Esophagus muscularis mucosa (tissue), 4 donors: ENCODE measurements around the gene MUC5B. TPM values are rescaled to one million over a fixed set of nuclear protein-coding genes. Genes with fewer than 3 reads are reported as not detected.
"Not testable (repeated sequence)": the region's sequence is repeated elsewhere in the genome, so short reads cannot be mapped to it uniquely, and the experiment has no call there.

Source experiments
- DNase-seq: peaks from one replicate; pipeline ENCODE4 v3.0.0-alpha.2; 2017; ENCODE audit errors: extremely low spot score
- H3K27ac ChIP-seq, 4 donors: fragments of 200-600 bp; sonication (generic); replicated peaks in 1 of 4; 1 replicate in 3 of 4; 2 replicates in 1 of 4; pipeline ENCODE4 v1.5.1; 2016 to 2019; ENCODE audit warnings: mild to moderate bottlenecking in 1 of 4
- H3K27me3 ChIP-seq, 4 donors: fragments of 200-600 bp; sonication (generic); one replicate each; pipeline versions ENCODE4 v1.5.1 to v1.6.0; 2016 to 2019
- H3K36me3 ChIP-seq, 4 donors: fragments of 200-600 bp; sonication (generic); one replicate each; pipeline ENCODE4 v1.5.1; 2016 to 2019
- H3K4me1 ChIP-seq, 4 donors: fragments of 200-600 bp; sonication (generic); one replicate each; pipeline ENCODE4 v1.5.1; 2016 to 2019
- H3K4me3 ChIP-seq, 4 donors: fragments of 200-600 bp; sonication (generic); 1 replicate in 2 of 4; 2 replicates in 2 of 4; pipeline ENCODE4 v1.5.1; 2016 to 2019; ENCODE audit warnings: mild to moderate bottlenecking in 4 of 4, moderate library complexity in 1 of 4
- H3K9me3 ChIP-seq, 4 donors: fragments of 200-600 bp; sonication (generic); 1 replicate in 3 of 4; 2 replicates in 1 of 4; pipeline ENCODE4 v1.5.1; 2016 to 2019
- EP300 ChIP-seq: sonication (generic); formaldehyde crosslinking; IDR thresholded peaks from one replicate; pipeline ENCODE4 v1.6.1; 2017; ENCODE audit warnings: antibody characterized with exemption
- POLR2A ChIP-seq: fragments of 450-650 bp; IDR thresholded peaks from one replicate; pipeline ENCODE4 v1.6.1; 2017; ENCODE audit warnings: antibody characterized with exemption, moderate library complexity, mild to moderate bottlenecking, low read depth
- POLR2AphosphoS5 ChIP-seq, 2 donors: sonication (generic); formaldehyde crosslinking; IDR thresholded peaks; one replicate each; pipeline ENCODE4 v1.6.1; 2017; ENCODE audit warnings: antibody characterized with exemption in 2 of 2
- WGBS: methylation state at CpG from one replicate; pipeline ENCODE4 v1.1.5; 2018; 5-methylcytosine and 5-hydroxymethylcytosine counted together
- intact Hi-C: fragments of 100-400 bp; cut with DNase I; formaldehyde crosslinking; loops from one replicate; pipeline ENCODE4 v1.15.1; 2023
- total RNA-seq, 4 donors: library from RNA; depleted of rRNA; stranded (reverse); fragments of >200 nt; gene quantifications; one replicate each; pipeline versions ENCODE4 v1.1.0 to v1.2.1, GENCODE V29; 2016
- TF ChIP-seq, protein P1 (sequence below), 3 experiments: fragments of 200-600 bp in 2 of 3; fragments of 450-650 bp in 1 of 3; sonication (generic) in 2 of 3; IDR thresholded peaks; one replicate each; pipeline ENCODE4 v1.5.1; 2017 to 2019; ENCODE audit warnings: antibody characterized with exemption in 3 of 3, mild to moderate bottlenecking in 2 of 3, moderate library complexity in 1 of 3

MUC5B gene
- total RNA-seq, 4 donors from 2014 or later = under 0.01 to 0.45 (median 0.06) TPM; not detected in 1

DNA sequence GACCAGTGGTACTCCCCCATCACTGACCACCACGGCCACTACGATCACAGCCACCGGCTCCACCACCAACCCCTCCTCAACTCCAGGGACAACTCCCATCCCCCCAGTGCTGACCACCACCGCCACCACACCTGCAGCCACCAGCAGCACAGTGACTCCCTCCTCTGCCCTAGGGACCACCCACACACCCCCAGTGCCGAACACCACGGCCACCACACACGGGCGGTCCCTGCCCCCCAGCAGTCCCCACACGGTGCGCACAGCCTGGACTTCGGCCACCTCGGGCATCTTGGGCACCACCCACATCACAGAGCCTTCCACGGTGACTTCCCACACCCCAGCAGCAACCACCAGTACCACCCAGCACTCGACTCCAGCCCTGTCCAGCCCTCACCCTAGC is 24.2 kb downstream of the MUC5B start:
- H3K4me1 ChIP-seq, H3K36me3 ChIP-seq, H3K27ac ChIP-seq, DNase-seq, intact Hi-C loops, H3K9me3 ChIP-seq, H3K4me3 ChIP-seq, H3K27me3 ChIP-seq: not testable (repeated sequence)
- 90% methylated on average over 14 of the region's 14 CpGs for WGBS

DNA sequence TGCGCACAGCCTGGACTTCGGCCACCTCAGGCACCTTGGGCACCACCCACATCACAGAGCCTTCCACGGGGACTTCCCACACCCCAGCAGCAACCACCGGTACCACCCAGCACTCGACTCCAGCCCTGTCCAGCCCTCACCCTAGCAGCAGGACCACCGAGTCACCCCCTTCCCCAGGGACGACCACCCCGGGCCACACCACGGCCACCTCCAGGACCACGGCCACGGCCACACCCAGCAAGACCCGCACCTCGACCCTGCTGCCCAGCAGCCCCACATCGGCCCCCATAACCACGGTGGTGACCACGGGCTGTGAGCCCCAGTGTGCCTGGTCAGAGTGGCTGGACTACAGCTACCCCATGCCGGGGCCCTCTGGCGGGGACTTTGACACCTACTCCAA is 26.1 kb downstream of the MUC5B start:
- no CpG with 5 or more reads among the region's 18 CpGs for WGBS
- DNase-seq, H3K4me3 ChIP-seq, H3K36me3 ChIP-seq, intact Hi-C loops, H3K27me3 ChIP-seq, H3K4me1 ChIP-seq, H3K9me3 ChIP-seq, H3K27ac ChIP-seq: not testable (repeated sequence)

DNA sequence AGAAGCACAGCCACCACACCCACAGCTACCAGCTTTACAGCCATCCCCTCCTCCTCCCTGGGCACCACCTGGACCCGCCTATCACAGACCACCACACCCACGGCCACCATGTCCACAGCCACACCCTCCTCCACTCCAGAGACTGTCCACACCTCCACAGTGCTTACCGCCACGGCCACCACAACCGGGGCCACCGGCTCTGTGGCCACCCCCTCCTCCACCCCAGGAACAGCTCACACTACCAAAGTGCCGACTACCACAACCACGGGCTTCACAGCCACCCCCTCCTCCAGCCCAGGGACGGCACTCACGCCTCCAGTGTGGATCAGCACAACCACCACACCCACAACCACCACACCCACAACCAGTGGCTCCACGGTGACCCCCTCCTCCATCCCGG is 27.5 kb downstream of the MUC5B start:
- H3K27ac ChIP-seq, H3K4me3 ChIP-seq, H3K36me3 ChIP-seq, H3K4me1 ChIP-seq, DNase-seq, H3K9me3 ChIP-seq, H3K27me3 ChIP-seq, intact Hi-C loops: not testable (repeated sequence)
- 94% methylated on average over 6 of the region's 12 CpGs for WGBS

DNA sequence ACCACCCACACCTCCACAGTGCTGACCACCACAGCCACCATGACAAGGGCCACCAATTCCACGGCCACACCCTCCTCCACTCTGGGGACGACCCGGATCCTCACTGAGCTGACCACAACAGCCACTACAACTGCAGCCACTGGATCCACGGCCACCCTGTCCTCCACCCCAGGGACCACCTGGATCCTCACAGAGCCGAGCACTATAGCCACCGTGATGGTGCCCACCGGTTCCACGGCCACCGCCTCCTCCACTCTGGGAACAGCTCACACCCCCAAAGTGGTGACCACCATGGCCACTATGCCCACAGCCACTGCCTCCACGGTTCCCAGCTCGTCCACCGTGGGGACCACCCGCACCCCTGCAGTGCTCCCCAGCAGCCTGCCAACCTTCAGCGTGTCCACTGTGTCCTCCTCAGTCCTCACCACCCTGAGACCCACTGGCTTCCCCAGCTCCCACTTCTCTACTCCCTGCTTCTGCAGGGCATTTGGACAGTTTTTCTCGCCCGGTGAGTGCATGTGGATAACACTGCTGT is 28.4 kb downstream of the MUC5B start:
- Histone ChIP-seq H3K4me1 (no peaks in the 10 kb centered on the region), H3K4me3 (no peak overlapping the region), H3K9me3 (no peaks in the 10 kb centered on the region), H3K36me3 (no peaks in the 10 kb centered on the region), H3K27me3 (no peaks in the 10 kb centered on the region), H3K27ac (no peak overlapping the region)
- TF ChIP-seq POLR2A (no peak), POLR2AphosphoS5 (IDR thresholded peaks at IDR 0.05) (no peak), EP300 (no peak)
- TF ChIP-seq, protein P1, sequence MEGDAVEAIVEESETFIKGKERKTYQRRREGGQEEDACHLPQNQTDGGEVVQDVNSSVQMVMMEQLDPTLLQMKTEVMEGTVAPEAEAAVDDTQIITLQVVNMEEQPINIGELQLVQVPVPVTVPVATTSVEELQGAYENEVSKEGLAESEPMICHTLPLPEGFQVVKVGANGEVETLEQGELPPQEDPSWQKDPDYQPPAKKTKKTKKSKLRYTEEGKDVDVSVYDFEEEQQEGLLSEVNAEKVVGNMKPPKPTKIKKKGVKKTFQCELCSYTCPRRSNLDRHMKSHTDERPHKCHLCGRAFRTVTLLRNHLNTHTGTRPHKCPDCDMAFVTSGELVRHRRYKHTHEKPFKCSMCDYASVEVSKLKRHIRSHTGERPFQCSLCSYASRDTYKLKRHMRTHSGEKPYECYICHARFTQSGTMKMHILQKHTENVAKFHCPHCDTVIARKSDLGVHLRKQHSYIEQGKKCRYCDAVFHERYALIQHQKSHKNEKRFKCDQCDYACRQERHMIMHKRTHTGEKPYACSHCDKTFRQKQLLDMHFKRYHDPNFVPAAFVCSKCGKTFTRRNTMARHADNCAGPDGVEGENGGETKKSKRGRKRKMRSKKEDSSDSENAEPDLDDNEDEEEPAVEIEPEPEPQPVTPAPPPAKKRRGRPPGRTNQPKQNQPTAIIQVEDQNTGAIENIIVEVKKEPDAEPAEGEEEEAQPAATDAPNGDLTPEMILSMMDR (IDR thresholded peaks at IDR 0.05) = no peak
- DNase-seq = no peak
- 95% methylated on average over 12 of the region's 16 CpGs for WGBS
- intact Hi-C loops = no loop called here

DNA sequence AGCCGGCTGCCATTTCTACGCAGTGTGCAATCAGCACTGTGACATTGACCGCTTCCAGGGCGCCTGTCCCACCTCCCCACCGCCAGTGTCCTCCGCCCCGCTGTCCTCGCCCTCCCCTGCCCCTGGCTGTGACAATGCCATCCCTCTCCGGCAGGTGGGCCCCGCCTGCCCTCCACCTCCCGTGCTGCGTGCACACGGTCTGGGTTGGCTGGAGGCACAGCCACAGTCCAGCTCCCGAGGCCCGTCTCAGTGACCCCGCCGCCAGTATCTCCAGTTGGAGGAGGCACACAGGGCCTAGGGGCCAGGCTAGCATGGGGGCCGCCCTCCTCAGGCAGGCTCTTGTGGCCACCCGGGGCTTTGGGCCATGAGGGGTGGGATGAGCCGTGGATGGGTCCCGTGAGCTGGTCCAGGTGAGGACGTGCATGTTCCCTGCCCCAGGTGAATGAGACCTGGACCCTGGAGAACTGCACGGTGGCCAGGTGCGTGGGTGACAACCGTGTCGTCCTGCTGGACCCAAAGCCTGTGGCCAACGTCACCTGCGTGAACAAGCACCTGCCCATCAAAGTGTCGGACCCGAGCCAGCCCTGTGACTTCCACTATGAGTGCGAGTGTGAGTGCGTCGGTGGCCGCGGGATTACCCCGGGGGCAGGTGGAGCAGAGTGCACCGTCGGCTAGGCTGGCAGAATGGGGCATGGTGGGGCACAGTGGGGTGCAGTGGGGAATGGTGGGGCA is 29.7 kb downstream of the MUC5B start:
- WGBS = 93% methylated on average over 34 of the region's 38 CpGs
- no peaks in the 10 kb centered on the region for H3K4me1 ChIP-seq
- H3K4me3 ChIP-seq = no peak overlapping the region
- TF ChIP-seq POLR2AphosphoS5 (IDR thresholded peaks at IDR 0.05) (no peak), POLR2A (no peak), EP300 (no peak)
- TF ChIP-seq, protein P1 (IDR thresholded peaks at IDR 0.05) = no peak
- no peak for DNase-seq
- no peak overlapping the region for H3K27ac ChIP-seq
- H3K27me3 ChIP-seq = no peaks in the 10 kb centered on the region
- H3K36me3 ChIP-seq = no peaks in the 10 kb centered on the region
- intact Hi-C loops = no loop called here
- H3K9me3 ChIP-seq = no peaks in the 10 kb centered on the region

DNA sequence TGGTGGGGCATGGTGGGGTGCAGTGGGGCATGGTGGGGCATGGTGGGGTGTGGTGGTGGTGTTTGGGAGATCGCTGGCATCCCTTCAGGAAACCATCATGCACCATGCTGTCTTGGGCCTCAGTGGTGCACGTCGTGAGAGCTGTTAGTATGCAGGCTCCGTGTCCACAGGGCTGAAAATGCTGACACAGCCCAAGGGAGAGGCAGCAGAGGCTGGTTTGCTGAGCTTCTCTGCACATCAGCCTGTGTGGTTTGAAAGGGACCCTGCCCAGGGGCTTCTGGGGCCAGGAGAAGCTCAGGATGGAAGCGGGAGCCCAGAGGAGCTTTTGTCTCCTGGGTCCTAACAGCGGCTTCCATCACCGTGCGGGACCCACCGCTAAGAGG is 30.2 kb downstream of the MUC5B start:
- no peak for TF ChIP-seq POLR2A
- Histone ChIP-seq H3K4me3 (no peak overlapping the region), H3K27ac (no peak overlapping the region), H3K27me3 (no peaks in the 10 kb centered on the region), H3K4me1 (no peaks in the 10 kb centered on the region), H3K36me3 (no peaks in the 10 kb centered on the region), H3K9me3 (no peaks in the 10 kb centered on the region)
- 81% methylated on average over 5 of the region's 9 CpGs for WGBS
- DNase-seq = no peak
- intact Hi-C loops = no loop called here

DNA sequence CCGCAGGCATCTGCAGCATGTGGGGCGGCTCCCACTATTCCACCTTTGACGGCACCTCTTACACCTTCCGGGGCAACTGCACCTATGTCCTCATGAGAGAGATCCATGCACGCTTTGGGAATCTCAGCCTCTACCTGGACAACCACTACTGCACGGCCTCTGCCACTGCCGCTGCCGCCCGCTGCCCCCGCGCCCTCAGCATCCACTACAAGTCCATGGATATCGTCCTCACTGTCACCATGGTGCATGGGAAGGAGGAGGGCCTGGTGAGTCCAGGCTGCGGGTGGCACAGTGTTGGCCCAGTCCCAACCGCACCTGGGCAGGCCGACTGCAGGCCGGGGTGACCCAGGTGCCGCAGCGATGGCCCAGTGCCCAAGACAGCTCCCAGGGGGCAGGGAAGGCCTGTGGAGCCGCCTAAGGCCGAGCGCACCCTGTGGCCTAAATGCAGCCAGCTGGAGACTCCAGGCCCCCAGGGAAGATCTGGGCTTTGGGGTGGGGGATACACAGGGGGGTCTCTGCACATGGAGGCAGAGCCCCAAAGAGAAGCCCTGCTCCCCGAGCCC is 31.3 kb downstream of the MUC5B start:
- Histone ChIP-seq H3K27me3 (no peaks in the 10 kb centered on the region), H3K4me3 (no peak overlapping the region), H3K27ac (no peak overlapping the region), H3K4me1 (no peaks in the 10 kb centered on the region), H3K9me3 (no peaks in the 10 kb centered on the region), H3K36me3 (no peaks in the 10 kb centered on the region)
- no peak for DNase-seq
- intact Hi-C loops = no loop called here
- 96% methylated on average over 18 of the region's 22 CpGs for WGBS
- no peak for TF ChIP-seq EP300
- no peak for TF ChIP-seq POLR2A
- TF ChIP-seq, protein P1 (IDR thresholded peaks at IDR 0.05) = no peak
- TF ChIP-seq POLR2AphosphoS5 (IDR thresholded peaks at IDR 0.05) = no peak
